SU-DHL-6 (cell line): Measurements from ENCODE around the gene H2BK1.

ENCODE experiments used
- H2AFZ ChIP-seq: fragments of 200-600 bp; sonication (generic); 2 replicates; pipeline ENCODE4 v1.6.1; 2014; ENCODE audit warnings: low read depth, mild to moderate bottlenecking, moderate library complexity, mixed read lengths, antibody characterized with exemption, low read length; ENCODE audit not compliant: severe bottlenecking
- H3F3A ChIP-seq: fragments of 200-600 bp; shearing (Covaris generic); 2 replicates; pipeline ENCODE4 v1.6.0; 2016; ENCODE audit warnings: antibody characterized with exemption, mild to moderate bottlenecking; ENCODE audit not compliant: insufficient read depth
- H3K27ac ChIP-seq: fragments of 200-600 bp; sonication (generic); 2 replicates; pipeline ENCODE4 v1.5.1; 2016; ENCODE audit warnings: low read depth, mild to moderate bottlenecking, low read length, moderate library complexity, mixed read lengths
- H3K27me3 ChIP-seq: fragments of 200-600 bp; sonication (generic), shearing (Covaris generic); 2 replicates; pipeline ENCODE4 v1.6.0; 2014; ENCODE audit warnings: mild to moderate bottlenecking, low read length
- H3K36me3 ChIP-seq: fragments of 200-600 bp; sonication (generic); 2 replicates; pipeline ENCODE4 v1.6.1; 2014; ENCODE audit warnings: mild to moderate bottlenecking, low read length, mixed read lengths
- H3K4me2 ChIP-seq: fragments of 300-600, 200-600 bp; shearing (Covaris generic), sonication (generic); 2 replicates; pipeline ENCODE4 v1.6.0; 2014; ENCODE audit warnings: low read length, low read depth, mild to moderate bottlenecking; ENCODE audit not compliant: poor library complexity, severe bottlenecking
- H3K4me3 ChIP-seq: fragments of 200-600 bp; sonication (generic); 2 replicates; pipeline ENCODE4 v1.5.1; 2014; ENCODE audit warnings: antibody characterized with exemption, low read length, mild to moderate bottlenecking, mixed read lengths; ENCODE audit not compliant: insufficient read depth, poor library complexity, severe bottlenecking
- H3K79me2 ChIP-seq: fragments of 200-600 bp; sonication (generic); 2 replicates; pipeline ENCODE4 v1.6.1; 2014; ENCODE audit warnings: mild to moderate bottlenecking, low read length, moderate library complexity; ENCODE audit not compliant: insufficient read depth
- H3K9ac ChIP-seq: fragments of 200-600 bp; sonication (generic); 2 replicates; pipeline ENCODE4 v1.7.0; 2014; ENCODE audit warnings: mild to moderate bottlenecking, low read length
- H3K9me2 ChIP-seq: fragments of 200-600 bp; sonication (generic); replicated peaks from 2 replicates; pipeline ENCODE4 v1.6.1; 2014; ENCODE audit warnings: low read length; ENCODE audit not compliant: insufficient read depth
- H3K9me3 ChIP-seq: fragments of 200-600 bp; sonication (generic); 2 replicates; pipeline ENCODE4 v1.6.1; 2014; ENCODE audit warnings: low read length, mixed read lengths; ENCODE audit not compliant: insufficient read depth
- H4K20me1 ChIP-seq: fragments of 200-600 bp; sonication (generic); 2 replicates; pipeline ENCODE4 v1.6.1; 2014; ENCODE audit warnings: low read depth, mild to moderate bottlenecking, antibody characterized with exemption, low read length, moderate library complexity, mixed read lengths
- EZH2phosphoT487 ChIP-seq: fragments of 200-600 bp; sonication (generic), shearing (Covaris generic); conservative IDR thresholded peaks from 2 replicates; pipeline ENCODE4 v1.6.1; 2018; ENCODE audit warnings: mild to moderate bottlenecking, antibody characterized with exemption, low read length, moderate library complexity, mixed read lengths
- TF ChIP-seq, protein P1 (sequence below): fragments of 200-600 bp; sonication (generic); IDR thresholded peaks from one replicate; pipeline ENCODE4 v1.5.1; 2017; ENCODE audit warnings: antibody characterized with exemption, mild to moderate bottlenecking, low read length, moderate library complexity; ENCODE audit not compliant: insufficient read depth, poor library complexity, severe bottlenecking

H2BK1 gene

DNA sequence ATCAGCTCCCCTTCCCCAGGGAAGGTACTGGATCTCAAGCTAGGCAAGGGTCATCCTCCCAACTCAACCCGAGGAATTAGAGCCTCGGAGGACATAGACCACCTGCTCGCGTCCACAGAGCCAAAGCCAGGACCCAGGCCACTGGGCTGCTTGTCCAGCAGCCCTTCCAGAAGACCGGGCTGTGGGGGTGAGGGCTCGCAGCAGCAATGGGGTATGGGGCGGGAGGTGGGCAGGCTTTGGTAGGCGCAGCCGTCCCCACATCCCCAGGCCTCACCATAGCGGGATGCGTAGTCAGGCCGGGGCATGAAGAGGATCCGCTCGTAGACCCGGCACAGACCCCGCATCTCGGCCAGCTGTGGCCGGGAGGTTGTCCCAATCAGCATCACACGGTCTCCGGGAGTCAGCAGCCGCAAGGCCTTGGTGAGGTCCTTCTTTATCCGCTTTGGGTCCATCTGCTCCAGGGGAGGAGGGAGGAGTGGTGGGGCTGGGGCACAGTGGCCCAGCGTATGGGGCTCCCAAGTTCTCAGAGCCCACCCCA, 18.2 kb downstream of the H2BK1 start:
- Histone ChIP-seq H3K36me3 (no peaks in the 10 kb centered on the region), H3K9me3 (no peaks in the 10 kb centered on the region), H3K4me2 (no peak overlapping the region), H3K79me2 (no peaks in the 10 kb centered on the region), H3K9ac (no peak overlapping the region), H3K27me3 (no peaks in the 10 kb centered on the region), H3K27ac (no peak overlapping the region), H3K9me2 (no peaks in the 10 kb centered on the region), H2AFZ (no peak overlapping the region), H3K4me3 (no peak overlapping the region), H4K20me1 (no peaks in the 10 kb centered on the region), H3F3A (no peaks in the 10 kb centered on the region)
- TF ChIP-seq, protein P1, sequence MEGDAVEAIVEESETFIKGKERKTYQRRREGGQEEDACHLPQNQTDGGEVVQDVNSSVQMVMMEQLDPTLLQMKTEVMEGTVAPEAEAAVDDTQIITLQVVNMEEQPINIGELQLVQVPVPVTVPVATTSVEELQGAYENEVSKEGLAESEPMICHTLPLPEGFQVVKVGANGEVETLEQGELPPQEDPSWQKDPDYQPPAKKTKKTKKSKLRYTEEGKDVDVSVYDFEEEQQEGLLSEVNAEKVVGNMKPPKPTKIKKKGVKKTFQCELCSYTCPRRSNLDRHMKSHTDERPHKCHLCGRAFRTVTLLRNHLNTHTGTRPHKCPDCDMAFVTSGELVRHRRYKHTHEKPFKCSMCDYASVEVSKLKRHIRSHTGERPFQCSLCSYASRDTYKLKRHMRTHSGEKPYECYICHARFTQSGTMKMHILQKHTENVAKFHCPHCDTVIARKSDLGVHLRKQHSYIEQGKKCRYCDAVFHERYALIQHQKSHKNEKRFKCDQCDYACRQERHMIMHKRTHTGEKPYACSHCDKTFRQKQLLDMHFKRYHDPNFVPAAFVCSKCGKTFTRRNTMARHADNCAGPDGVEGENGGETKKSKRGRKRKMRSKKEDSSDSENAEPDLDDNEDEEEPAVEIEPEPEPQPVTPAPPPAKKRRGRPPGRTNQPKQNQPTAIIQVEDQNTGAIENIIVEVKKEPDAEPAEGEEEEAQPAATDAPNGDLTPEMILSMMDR = no peak
- no peak for TF ChIP-seq EZH2phosphoT487

DNA sequence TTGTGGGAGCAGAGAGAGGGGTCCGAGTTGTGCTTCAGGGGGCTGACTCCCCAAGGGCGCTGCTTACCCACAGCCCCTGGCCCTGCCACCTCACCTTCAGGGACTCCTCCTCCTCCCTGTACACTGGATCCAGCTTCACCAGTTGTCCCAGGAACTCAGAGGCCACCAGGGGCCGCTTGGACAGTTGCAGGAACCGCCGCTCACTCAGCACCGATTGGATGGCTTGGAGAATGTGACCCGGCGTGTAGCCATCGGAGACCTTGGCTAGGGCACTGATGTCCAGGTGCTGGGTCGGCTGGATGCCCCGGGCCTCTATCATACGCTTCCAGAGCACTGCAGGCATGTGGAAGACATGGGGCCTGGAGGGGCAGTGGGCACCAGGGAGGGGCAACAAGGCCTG, 18.7 kb downstream of the H2BK1 start:
- Histone ChIP-seq H3F3A (no peaks in the 10 kb centered on the region), H2AFZ (no peak overlapping the region), H3K4me2 (no peak overlapping the region), H3K36me3 (no peaks in the 10 kb centered on the region), H3K27ac (no peak overlapping the region), H3K4me3 (no peak overlapping the region), H3K9ac (no peak overlapping the region), H4K20me1 (no peaks in the 10 kb centered on the region), H3K27me3 (no peaks in the 10 kb centered on the region), H3K9me2 (no peaks in the 10 kb centered on the region), H3K79me2 (no peaks in the 10 kb centered on the region), H3K9me3 (no peaks in the 10 kb centered on the region)
- TF ChIP-seq EZH2phosphoT487 = no peak
- TF ChIP-seq, protein P1 = no peak

DNA sequence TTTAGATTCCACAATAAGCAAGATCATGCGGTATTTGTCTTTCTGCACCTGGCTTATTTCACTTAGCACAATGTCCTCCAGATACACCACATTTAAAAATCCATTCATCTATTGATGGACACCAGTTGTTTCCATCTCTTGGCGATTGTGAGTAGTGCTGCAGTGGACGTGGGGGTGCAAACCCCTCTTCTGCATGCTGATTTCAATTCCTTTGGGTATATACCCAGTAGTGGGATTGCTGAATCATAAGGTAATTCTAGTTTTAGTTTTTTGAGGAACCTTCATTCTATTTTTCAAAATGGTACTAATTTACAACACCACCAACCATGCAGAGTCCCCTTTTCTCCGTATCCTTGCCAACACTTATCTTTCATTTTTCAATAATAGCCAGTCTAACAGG, 21.2 kb downstream of the H2BK1 start:
- Histone ChIP-seq H3K4me2 (no peak overlapping the region), H3K36me3 (no peaks in the 10 kb centered on the region), H3K9ac (no peak overlapping the region), H3K27me3 (no peaks in the 10 kb centered on the region), H3K9me3 (no peaks in the 10 kb centered on the region), H3K27ac (no peak overlapping the region), H2AFZ (no peak overlapping the region), H3K9me2 (no peaks in the 10 kb centered on the region), H3K79me2 (no peaks in the 10 kb centered on the region), H3K4me3 (no peak overlapping the region), H4K20me1 (no peaks in the 10 kb centered on the region), H3F3A (no peaks in the 10 kb centered on the region)
- TF ChIP-seq, protein P1 = no peak
- no peak for TF ChIP-seq EZH2phosphoT487

DNA sequence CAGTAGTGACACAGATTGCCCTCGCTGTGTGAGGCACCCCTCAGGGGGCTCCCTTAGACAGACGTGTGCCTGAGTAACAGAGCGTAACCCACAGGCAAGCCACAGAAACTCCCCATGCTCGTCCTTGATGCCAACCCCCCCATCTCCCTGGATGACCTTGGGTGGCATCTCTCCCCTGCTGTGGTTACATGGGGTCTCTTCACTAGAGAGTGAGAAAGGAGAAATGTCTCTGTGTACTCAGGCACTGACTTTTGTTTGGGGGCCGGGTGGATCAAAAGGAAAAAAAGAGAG, 22.1 kb downstream of the H2BK1 start:
- H3K4me3 ChIP-seq = no peak overlapping the region
- TF ChIP-seq, protein P1 = no peak
- TF ChIP-seq EZH2phosphoT487 = no peak
- H3K27me3 ChIP-seq = no peaks in the 10 kb centered on the region
- H3K36me3 ChIP-seq = no peaks in the 10 kb centered on the region
- no peaks in the 10 kb centered on the region for H3F3A ChIP-seq
- H3K27ac ChIP-seq = no peak overlapping the region
- H3K9me3 ChIP-seq = no peaks in the 10 kb centered on the region
- H2AFZ ChIP-seq = no peak overlapping the region
- H3K4me2 ChIP-seq = no peak overlapping the region
- H4K20me1 ChIP-seq = no peaks in the 10 kb centered on the region
- no peak overlapping the region for H3K9ac ChIP-seq
- no peaks in the 10 kb centered on the region for H3K79me2 ChIP-seq
- no peaks in the 10 kb centered on the region for H3K9me2 ChIP-seq
